ENCODE data around the gene TTC21B. TPM values are rescaled to one million over a fixed set of nuclear protein-coding genes. Genes with fewer than 3 reads are reported as not detected.

TTC21B gene
- total and polyA plus RNA-seq, 2 of the 8 experiments (the other 6 are each of a cell fraction or from before 2014, with no cell fraction given) = 6.9 to 20.8 TPM

- Histone ChIP-seq H3K56ac (replicated peaks; ENCODE audit: insufficient read length, low read depth, low read length) (no peak overlapping the region), H2AFZ (ENCODE audit: low read length) (no peak overlapping the region), H3K4me2 (ENCODE audit: insufficient read depth in 1 of 2, low read depth in 2 of 2, low read length in 2 of 2) (peak overlapping the region; percentile 45 to 46; a peak in 3 of 4 replicates), H2BK12ac (ENCODE audit: low read depth, low read length) (no peak overlapping the region), H3K27me3 (replicated peaks in 1 of 4; ENCODE audit: control insufficient read depth in 3 of 4, extremely low read depth in 1 of 4, insufficient read depth in 3 of 4, low read length in 3 of 4) (peaks cover 0 to 1% (median 0%) of the 10 kb centered on the region in 4 experiments; a peak in 1 of 7 replicates), H2BK5ac (ENCODE audit: low read depth, low read length) (no peak overlapping the region), H3K23ac (ENCODE audit: insufficient read length) (no peak overlapping the region), H3K18ac (ENCODE audit: extremely low read depth, low read length) (no peak overlapping the region), H3K4ac (replicated peaks; ENCODE audit: insufficient read length, low read depth, low read length) (no peak overlapping the region), H3K36me3 (ENCODE audit: control insufficient read depth in 2 of 4, insufficient read depth in 4 of 4, low read length in 3 of 4) (no peaks in the 10 kb centered on the region), H2BK120ac (replicated peaks; ENCODE audit: low read depth, low read length) (no peak overlapping the region), H2BK15ac (ENCODE audit: low read length) (no peak overlapping the region), H3K27ac (ENCODE audit: low read depth, low read length) (no peak overlapping the region), H4K20me1 (replicated peaks in 1 of 2; ENCODE audit: control insufficient read depth in 1 of 2, insufficient read depth in 2 of 2, low read length in 2 of 2) (no peaks in the 10 kb centered on the region), H3K9ac (replicated peaks in 1 of 4; ENCODE audit: extremely low read depth in 1 of 4, low read depth in 3 of 4, low read length in 3 of 4) (no peak overlapping the region), H3K79me1 (ENCODE audit: low read depth, low read length) (no peaks in the 10 kb centered on the region), H3K79me2 (ENCODE audit: control insufficient read depth in 1 of 2, insufficient read depth in 2 of 2, low read length in 2 of 2) (no peaks in the 10 kb centered on the region), H3K9me3 (ENCODE audit: insufficient read depth in 2 of 2, low read depth in 1 of 2, low read length in 1 of 2) (no peaks in the 10 kb centered on the region), H3K23me2 (ENCODE audit: low read depth, low read length) (no peaks in the 10 kb centered on the region; the same call in 1 of the 2 replicates), H4K8ac (ENCODE audit: extremely low read depth, insufficient read depth, low read length) (no peak overlapping the region), H2BK20ac (ENCODE audit: low read length) (no peak overlapping the region), H3K4me3 (ENCODE audit: extremely low read depth in 1 of 4, insufficient read depth in 2 of 4, low read depth in 3 of 4, low read length in 4 of 4) (peak overlapping the region in 1 of 4 experiments; percentile 23; a peak in 1 of 8 replicates), H4K91ac (replicated peaks; ENCODE audit: insufficient read length, low read length) (no peak overlapping the region), H2AK5ac (ENCODE audit: low read depth, low read length) (no peak overlapping the region), H4K5ac (ENCODE audit: insufficient read length, low read depth, low read length) (peak overlapping the region; percentile 93), H3K4me1 (replicated peaks in 1 of 4; ENCODE audit: control insufficient read depth in 3 of 4, insufficient read depth in 4 of 4, low read length in 3 of 4) (peaks cover 0 to 10% (median 7%) of the 10 kb centered on the region in 4 experiments; a peak in 4 of 7 replicates), H3K14ac (ENCODE audit: insufficient read length) (no peak overlapping the region)
- DNase-seq (ENCODE audit: low read depth in 1 of 2, low spot score in 2 of 2) (no peak), FAIRE-seq (peak; percentile 48)
- ChIA-PET POLR2A (ENCODE audit: partially characterized antibody) (no interaction called here), CTCF (ENCODE audit: partially characterized antibody) (interaction anchor here (0.7 to 1.5 kb wide), 4 partner anchors 9 to 65 kb away, joined by 3 to 5 read pairs (median 3); no protein-coding TSS in a partner anchor)
- WGBS, 2 experiments (ENCODE audit: extremely low coverage in 1 of 2, insufficient coverage in 1 of 2, insufficient read length in 1 of 2, insufficient replicate concordance in 2 of 2, low coverage in 1 of 2, low lambda C conversion rate in 2 of 2, missing lambda C conversion rate in 1 of 2) = 14% methylated on average over 2 of the region's 2 CpGs; no CpG with 5 or more reads in 1 of the 2 experiments
- TF ChIP-seq CBX8 (IDR thresholded peaks at IDR 0.05; ENCODE audit: borderline replicate concordance, low read depth, low read length) (no peak), JUN (IDR thresholded peaks at IDR 0.05; ENCODE audit: low read depth, low read length) (no peak), SP2 (IDR thresholded peaks at IDR 0.05; ENCODE audit: low read length) (no peak), CHD2 (IDR thresholded peaks at IDR 0.05; ENCODE audit: low read length) (no peak), CHD1 (IDR thresholded peaks at IDR 0.05; ENCODE audit: low read depth, low read length) (no peak)
Observed at GRCh38 chr2:165844216-165844615, 109.4 kb downstream of the TTC21B start.
